DND-41 (cell line): ENCODE data around the gene CCDC192.

Experiments used
- EZH2 ChIP-seq: IDR thresholded peaks from 3 replicates; pipeline ENCODE4 v1.6.1; 2012; ENCODE audit warnings: borderline replicate concordance, low read depth, mild to moderate bottlenecking, moderate library complexity, low read length, inconsistent platforms; ENCODE audit not compliant: severe bottlenecking
- TF ChIP-seq, protein P1 (sequence below): IDR thresholded peaks from 2 replicates; pipeline ENCODE4 v1.5.1; 2012; ENCODE audit warnings: borderline replicate concordance, low read length, moderate library complexity, mild to moderate bottlenecking; ENCODE audit not compliant: poor library complexity, severe bottlenecking; ENCODE audit errors: extremely low read depth

DNA sequence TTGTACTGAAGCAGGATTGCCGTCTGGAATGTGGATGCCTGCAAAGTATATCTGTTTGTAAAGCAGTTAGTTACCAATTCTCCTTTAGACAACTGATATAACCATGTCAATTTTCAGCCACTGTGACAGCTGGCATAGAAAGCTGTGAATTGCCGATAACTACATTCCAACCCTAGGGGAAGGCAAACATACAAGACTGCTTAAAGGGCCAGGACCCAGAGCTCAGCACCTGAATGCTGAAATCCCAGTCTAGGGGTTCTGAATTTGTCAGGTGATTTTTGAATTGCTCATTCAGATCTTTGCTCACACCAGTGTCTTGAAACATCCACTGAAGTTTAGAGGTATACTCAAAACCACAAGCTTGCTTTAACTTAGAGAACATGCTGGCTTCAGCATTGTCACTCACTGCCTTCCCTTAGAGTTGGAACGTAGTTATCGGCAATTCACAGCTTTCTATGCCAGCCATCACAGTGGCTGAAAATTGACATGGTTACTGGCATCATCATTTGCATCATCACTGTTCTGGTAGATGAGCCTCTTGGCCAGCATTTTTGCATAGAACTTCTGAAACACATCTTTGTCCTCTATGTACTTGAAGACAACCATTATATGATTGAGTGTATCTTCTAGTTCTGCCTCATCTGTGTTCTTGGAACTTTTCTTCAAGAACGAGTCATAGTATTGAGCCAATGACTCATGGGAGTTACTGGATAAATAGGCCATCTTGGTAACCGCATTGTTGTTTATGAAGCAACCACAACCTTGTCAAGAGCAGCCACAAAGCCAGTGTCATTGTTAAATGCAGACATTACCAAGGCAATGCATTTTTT, 82.1 kb downstream of the CCDC192 start:
- TF ChIP-seq EZH2, result no peak
- TF ChIP-seq, protein P1, sequence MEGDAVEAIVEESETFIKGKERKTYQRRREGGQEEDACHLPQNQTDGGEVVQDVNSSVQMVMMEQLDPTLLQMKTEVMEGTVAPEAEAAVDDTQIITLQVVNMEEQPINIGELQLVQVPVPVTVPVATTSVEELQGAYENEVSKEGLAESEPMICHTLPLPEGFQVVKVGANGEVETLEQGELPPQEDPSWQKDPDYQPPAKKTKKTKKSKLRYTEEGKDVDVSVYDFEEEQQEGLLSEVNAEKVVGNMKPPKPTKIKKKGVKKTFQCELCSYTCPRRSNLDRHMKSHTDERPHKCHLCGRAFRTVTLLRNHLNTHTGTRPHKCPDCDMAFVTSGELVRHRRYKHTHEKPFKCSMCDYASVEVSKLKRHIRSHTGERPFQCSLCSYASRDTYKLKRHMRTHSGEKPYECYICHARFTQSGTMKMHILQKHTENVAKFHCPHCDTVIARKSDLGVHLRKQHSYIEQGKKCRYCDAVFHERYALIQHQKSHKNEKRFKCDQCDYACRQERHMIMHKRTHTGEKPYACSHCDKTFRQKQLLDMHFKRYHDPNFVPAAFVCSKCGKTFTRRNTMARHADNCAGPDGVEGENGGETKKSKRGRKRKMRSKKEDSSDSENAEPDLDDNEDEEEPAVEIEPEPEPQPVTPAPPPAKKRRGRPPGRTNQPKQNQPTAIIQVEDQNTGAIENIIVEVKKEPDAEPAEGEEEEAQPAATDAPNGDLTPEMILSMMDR, result no peak
